ENCODE data around the gene MLH3.
"Not testable (repeated sequence)": the region's sequence is repeated elsewhere in the genome, so short reads cannot be mapped to it uniquely, and the experiment has no call there.

MLH3 gene

DNA sequence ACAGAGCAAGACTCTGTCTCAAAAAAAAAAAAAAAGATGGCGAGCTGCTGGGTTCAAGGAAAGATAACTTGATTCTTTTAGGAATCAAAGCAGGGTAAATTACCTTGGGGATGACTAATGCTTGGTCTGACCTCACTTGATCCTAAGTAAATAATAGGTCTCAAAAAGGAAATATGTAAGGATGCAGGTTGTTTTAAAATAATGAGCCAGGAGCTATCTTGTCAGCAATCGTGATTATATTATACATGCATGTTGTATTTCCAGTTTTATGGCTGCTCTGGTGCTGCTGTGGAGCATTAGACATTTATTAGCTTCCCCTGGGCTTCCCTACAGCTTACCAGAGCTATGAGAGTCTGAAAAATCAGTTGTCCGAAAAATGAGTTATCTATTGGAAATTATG, 45.9 kb downstream of the MLH3 start:
- TF ChIP-seq, protein P1, sequence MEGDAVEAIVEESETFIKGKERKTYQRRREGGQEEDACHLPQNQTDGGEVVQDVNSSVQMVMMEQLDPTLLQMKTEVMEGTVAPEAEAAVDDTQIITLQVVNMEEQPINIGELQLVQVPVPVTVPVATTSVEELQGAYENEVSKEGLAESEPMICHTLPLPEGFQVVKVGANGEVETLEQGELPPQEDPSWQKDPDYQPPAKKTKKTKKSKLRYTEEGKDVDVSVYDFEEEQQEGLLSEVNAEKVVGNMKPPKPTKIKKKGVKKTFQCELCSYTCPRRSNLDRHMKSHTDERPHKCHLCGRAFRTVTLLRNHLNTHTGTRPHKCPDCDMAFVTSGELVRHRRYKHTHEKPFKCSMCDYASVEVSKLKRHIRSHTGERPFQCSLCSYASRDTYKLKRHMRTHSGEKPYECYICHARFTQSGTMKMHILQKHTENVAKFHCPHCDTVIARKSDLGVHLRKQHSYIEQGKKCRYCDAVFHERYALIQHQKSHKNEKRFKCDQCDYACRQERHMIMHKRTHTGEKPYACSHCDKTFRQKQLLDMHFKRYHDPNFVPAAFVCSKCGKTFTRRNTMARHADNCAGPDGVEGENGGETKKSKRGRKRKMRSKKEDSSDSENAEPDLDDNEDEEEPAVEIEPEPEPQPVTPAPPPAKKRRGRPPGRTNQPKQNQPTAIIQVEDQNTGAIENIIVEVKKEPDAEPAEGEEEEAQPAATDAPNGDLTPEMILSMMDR (IDR thresholded peaks at IDR 0.05; ENCODE audit: low read depth, low read length): no peak
- H3K4me3 ChIP-seq (ENCODE audit: low read depth, low read length): no peak overlapping the region

DNA sequence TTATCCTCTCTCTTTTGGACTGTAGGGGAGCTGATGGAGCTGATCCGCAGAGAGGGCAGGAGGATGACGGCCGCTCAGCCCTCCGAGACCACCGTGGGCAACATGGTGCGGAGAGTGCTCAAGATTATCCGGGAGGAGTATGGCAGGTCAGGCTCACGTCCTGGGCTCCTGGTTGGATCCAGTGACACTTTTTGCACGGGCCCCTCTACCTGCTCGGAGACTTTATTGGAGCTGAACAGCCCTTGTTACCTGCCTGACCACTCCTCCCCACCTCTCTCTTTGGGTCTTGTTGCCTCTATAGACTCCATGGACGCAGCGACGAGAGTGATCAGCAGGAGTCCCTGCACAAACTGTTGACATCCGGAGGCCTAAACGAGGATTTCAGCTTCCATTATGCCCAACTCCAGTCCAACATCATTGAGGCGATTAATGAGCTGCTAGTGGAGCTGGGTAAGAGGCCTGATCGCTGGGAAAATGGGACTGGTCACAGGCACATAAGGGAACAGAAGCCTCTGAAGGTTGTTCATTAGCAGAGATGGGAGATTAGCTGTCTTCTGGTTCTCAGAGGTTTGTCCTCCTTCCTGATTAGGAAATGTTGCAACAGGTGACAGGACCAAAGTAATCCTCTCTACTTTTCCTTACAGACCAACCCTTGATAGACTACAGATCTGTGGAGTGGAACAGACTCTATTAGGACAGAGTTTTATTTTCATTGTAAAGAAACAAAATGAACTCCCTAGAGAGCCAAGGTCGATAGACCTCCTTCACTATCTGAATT, 47.8 kb downstream of the MLH3 start:
- H3K4me3 ChIP-seq (ENCODE audit: low read depth, low read length): peak overlapping the region; percentile 77

DNA sequence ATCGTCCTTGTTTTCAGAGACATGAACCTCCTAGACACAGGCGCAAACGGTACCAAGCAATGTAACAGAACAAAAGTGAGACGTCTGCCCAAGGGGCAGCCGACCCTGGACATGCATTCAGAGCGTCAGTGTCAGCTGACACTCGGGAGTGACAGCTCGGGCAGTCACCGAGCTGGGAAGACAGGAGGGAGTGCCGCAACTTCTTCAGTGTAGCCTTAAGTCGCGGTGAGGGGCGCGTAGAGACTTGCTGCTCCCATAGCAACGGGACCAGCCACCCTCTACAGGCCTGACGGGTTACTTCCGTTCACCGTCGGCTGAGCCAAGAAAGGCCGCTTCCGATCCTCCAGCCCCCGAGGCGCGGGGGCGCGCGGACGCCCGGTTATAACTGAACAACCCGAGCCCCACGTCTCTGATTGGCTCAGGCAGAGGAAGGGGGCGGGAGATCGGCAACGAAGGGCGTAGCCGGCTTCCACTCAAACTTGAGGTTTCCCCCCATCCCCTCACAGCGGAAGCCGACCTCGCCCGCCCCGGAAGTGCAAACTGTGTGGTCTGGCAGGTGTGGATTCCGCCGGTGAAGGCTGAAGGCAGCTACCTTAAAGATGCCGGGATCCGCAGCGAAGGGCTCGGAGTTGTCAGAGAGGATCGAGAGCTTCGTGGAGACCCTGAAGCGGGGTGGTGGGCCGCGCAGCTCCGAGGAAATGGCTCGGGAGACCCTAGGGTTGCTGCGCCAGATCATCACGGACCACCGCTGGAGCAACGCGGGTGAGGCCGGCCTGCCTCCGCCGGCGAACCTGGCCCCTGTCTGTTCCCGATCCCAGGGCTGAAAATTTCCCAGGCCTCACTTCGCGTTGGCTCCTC, 48.6 kb downstream of the MLH3 start, which contains the start of gene EIF2B2:
TSS of gene EIF2B2 (plus strand) at position 530 of the 858 bp plus-strand sequence. CDS start at position 600, 70 bp downstream.
- TF ChIP-seq, protein P1 (IDR thresholded peaks at IDR 0.05; ENCODE audit: low read depth, low read length): no peak
- H3K4me3 ChIP-seq (ENCODE audit: low read depth, low read length): peak within 1 kb of the TSS; percentile 77

More for the DNA sequence above, 47.8 kb downstream of the MLH3 start:
- TF ChIP-seq, protein P1 (IDR thresholded peaks at IDR 0.05; ENCODE audit: low read depth, low read length): no peak

DNA sequence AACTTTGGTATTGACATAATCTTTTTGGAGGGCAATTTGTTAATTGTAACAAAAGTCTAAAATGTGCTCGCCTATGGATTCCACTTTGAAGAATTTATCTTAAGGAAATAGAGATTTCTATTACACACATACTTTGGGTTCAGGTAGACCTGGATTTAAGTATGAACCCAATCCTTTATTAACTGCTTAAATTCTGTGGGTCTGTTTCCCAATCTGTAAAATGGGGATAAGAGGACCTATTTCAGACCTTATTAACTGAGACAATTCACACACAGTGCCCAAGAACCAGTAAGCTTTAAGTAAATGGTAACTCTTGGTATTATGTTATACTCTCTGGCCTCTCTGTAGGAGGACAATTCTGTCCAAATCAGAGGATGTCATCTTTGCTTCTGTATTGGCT, 49.4 kb downstream of the MLH3 start:
- TF ChIP-seq, protein P1 (IDR thresholded peaks at IDR 0.05; ENCODE audit: low read depth, low read length): no peak
- no peak overlapping the region; the same call in 1 of the 2 replicates for H3K4me3 ChIP-seq (ENCODE audit: low read depth, low read length)

DNA sequence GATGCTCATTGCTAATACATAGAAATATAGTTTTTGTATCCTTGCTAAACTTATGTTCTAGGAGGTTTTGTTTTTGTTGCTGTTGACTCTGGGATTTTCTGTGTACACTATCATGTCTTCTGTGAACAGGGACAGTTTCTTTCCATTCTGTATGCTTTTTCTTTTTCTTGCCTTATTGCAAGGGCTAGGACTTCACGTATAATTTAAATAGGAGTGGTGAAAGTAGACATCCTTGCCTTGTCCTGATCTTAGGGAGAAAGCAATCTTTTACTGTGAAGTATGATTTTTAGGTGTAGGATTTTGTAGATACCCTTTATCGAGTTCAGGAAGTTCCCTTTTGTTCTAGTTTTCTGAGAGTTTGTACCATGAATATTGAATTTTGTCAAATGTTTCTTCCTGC, 50.0 kb downstream of the MLH3 start:
- TF ChIP-seq, protein P1 (IDR thresholded peaks at IDR 0.05; ENCODE audit: low read depth, low read length): no peak
- H3K4me3 ChIP-seq (ENCODE audit: low read depth, low read length): no peak overlapping the region

DNA sequence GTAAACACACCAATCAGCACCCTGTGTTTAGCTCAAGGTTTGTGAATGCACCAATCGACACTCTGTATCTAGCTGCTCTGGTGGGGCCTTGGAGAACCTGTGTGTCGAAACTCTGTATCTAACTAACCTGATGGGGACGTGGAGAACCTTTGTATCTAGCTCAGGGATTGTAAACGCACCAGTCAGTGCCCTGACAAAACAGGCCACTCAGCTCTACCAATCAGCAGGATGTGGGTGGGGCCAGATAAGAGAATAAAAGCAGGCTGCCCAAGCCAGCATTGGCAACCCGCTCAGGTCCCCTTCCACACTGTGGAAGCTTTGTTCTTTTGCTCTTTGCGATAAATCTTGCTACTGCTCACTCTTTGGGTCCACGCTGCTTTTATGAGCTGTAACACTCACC, 55.5 kb downstream of the MLH3 start:
- H3K4me3 ChIP-seq (ENCODE audit: low read depth, low read length): not testable (repeated sequence)

DNA sequence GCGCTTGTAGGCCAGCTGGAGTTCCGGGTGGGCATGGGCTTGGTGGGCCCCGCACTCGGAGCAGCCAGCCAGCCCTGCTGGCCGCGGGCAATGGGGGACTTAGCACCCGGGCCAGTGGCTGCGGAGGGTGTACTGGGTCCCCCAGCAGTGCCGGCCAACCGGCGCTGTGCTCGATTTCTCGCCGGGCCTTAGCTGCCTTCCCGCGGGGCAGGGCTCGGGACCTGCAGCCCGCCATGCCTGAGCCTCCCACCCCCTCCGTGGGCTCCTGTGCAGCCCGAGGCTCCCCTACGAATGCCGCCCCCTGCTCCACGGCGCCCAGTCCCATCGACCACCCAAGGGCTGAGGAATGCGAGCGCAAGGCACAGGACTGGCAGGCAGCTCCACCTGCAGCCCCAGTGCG, 57.1 kb downstream of the MLH3 start:
- not testable (repeated sequence) for H3K4me3 ChIP-seq (ENCODE audit: low read depth, low read length)

DNA sequence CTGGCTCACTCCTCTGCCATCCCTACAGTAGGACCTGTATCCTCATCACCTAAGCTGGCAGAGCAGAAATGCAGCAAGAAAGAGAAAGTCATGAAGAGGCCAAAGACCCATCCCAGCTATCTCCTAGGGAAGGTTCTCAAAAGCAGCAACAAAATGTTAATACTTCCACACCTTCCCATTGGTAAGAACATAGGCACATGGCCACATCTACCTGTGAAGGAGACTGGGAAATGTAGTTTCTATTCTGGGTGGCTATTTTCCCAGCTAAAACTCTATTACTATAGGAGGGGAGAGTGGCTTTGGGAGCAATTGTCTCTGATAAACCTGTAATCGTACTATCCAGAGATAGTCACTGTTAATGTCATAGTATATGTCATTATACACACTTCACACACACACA, 62.3 kb downstream of the MLH3 start:
- TF ChIP-seq, protein P1 (IDR thresholded peaks at IDR 0.05; ENCODE audit: low read depth, low read length): no peak
- H3K4me3 ChIP-seq (ENCODE audit: low read depth, low read length): no peak overlapping the region

All from WI38 (cell line).